Activated CD8-positive, alpha-beta memory T cell treated with anti-CD3 and anti-CD28 coated beads for 36 hours (primary cell): ENCODE results near the gene CAMSAP3. TPM values are rescaled to one million over a fixed set of nuclear protein-coding genes. Genes with fewer than 3 reads are reported as not detected.

Source experiments
- CTCF ChIA-PET: fragments of 350-600 bp; sonication (Branson Sonifier 250); formaldehyde crosslinking; loops from one replicate; lab custom pipeline; 2021; ENCODE audit warnings: antibody characterized with exemption; lab: Charles Lee
- POLR2A ChIA-PET: fragments of 350-600 bp; sonication (Branson Sonifier 250); formaldehyde crosslinking; loops from one replicate; lab custom pipeline; 2021; ENCODE audit warnings: antibody characterized with exemption; lab: Charles Lee
- total RNA-seq, 2 experiments: library from RNA; stranded (reverse); gene quantifications; one replicate each; pipeline ENCODE4 v1.2.3, GENCODE V29; 2021

Gene CAMSAP3
- total RNA-seq, 2 experiments from 2014 or later, result 0.34 to 0.69 TPM

GRCh38 chr19:7622933-7623685 is 27.4 kb downstream of the CAMSAP3 start:
- ChIA-PET CTCF (no interaction called here), POLR2A (no interaction called here)

- ChIA-PET POLR2A (no interaction called here), CTCF (interaction anchor here (1.1 kb wide), 1 partner anchor 176 kb away, joined by 3 read pairs; no protein-coding TSS in a partner anchor)
Observed at GRCh38 chr19:7623725-7624603, 28.3 kb downstream of the CAMSAP3 start.

- ChIA-PET POLR2A (interaction anchor here (0.6 kb wide), 1 partner anchor 310 kb away, joined by 10 read pairs; no protein-coding TSS in a partner anchor), CTCF (interaction anchor here (1.1 kb wide), 1 partner anchor 175 kb away, joined by 3 read pairs; no protein-coding TSS in a partner anchor)
Observed at GRCh38 chr19:7624810-7625209, 29.1 kb downstream of the CAMSAP3 start.

- CTCF ChIA-PET, result interaction anchor here (1.2 kb wide), 1 partner anchor 232 kb away, joined by 3 read pairs; no protein-coding TSS in a partner anchor
- POLR2A ChIA-PET, result no interaction called here
Observed at GRCh38 chr19:7625763-7626372, 30.2 kb downstream of the CAMSAP3 start.

DNA sequence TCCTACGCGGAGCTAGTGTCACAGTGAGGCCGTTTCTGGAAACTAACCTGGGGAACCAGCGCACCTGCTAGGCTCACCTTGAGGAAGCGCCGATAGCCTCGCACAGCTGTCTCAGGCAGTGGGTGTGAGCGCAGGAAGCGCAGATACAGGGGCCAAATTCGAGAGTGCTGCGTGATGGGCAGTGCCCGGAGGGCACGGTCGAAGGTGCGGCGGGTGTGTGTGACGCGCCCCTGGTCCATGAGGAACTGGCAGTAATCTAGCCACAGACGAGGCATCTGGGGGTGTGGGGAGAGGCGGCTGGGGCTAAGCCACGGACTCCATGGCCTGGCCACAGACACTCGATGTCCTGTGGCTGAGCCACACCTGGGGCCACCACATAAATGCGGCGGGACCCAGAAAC is 31.5 kb downstream of the CAMSAP3 start:
- POLR2A ChIA-PET, result no interaction called here
- CTCF ChIA-PET, result interaction anchor here (0.6 kb wide), 2 partner anchors 255 to 633 kb away, joined by 3 read pairs; no protein-coding TSS in a partner anchor

DNA sequence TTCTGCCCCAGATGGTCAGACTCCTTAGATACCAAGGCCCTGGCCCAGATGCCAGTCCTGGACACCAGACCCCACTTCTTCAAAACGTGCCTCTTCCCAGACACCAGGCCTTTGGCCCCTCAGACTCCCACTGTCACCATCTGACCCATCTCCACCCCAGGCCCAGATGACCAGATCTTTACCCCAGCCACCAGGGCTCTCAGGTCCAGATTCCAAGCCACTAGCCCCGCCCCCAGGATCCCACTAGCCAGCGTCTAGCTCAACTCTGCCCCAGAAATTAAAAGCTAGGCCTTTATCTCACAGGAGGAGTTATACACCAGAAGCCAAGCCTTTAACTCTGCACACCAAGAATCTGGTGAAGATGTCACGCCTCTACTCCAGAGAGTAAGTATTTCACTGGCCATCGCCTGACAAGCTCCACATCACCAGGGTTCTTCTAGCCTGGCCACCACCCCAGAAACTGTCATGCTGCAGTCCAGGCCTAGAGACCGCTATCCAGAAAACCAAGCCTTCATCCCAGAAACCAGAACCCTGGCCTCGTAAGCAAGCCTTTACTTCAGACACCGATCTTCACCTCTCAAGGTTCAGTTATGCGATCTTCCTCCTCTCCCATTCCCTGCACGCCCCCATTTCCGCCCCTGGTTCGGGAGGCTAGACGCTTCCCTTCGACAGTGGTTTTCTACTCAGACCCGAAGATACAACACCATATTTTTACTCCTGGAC is 33.1 kb downstream of the CAMSAP3 start:
- ChIA-PET CTCF (interaction anchor here (0.6 to 1.4 kb wide), 3 partner anchors 52 to 236 kb away, joined by 3 to 7 read pairs (median 6); partner anchors contain the start of gene TRAPPC5), POLR2A (interaction anchor here (1.0 kb wide), 2 partner anchors 123 to 235 kb away, joined by 4 to 5 read pairs; no protein-coding TSS in a partner anchor)

- ChIA-PET CTCF (interaction anchor here (0.6 to 1.4 kb wide), 7 partner anchors 9 to 249 kb away, joined by 3 to 7 read pairs (median 4); partner anchors contain the start of gene TRAPPC5), POLR2A (interaction anchor here (0.6 to 1.0 kb wide), 7 partner anchors 24 to 594 kb away, joined by 3 to 6 read pairs (median 4); no protein-coding TSS in a partner anchor)
Observed at GRCh38 chr19:7629347-7630054, 33.8 kb downstream of the CAMSAP3 start, which contains the start of the genes PET100 and XAB2. TSS of gene PET100 (plus strand) at chr19:7629793. CDS start at chr19:7629834, 41 bp downstream. TSS of gene XAB2 (minus strand) at chr19:7629545. CDS start at chr19:7629527, 18 bp downstream.

DNA sequence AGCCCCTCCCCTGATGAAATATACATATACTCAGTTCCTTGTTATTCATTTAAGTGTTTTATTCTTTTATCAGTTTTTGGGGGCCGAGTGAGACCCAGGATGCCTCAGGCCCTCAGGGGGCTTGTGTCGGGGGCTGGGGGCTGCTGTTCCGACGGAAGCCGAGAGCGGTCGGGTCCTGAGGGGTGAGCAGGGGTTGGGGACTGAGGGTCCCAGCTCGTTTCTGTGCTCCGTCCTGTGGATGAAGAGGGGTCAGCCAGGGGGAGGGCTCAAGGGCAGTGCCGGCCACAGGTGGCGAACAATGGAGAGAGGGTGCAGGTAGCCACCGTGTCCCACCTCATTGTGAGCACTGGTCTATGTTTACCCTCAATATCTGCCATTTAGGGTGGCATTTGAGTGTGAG is 35.9 kb downstream of the CAMSAP3 start:
- POLR2A ChIA-PET, result no interaction called here

DNA sequence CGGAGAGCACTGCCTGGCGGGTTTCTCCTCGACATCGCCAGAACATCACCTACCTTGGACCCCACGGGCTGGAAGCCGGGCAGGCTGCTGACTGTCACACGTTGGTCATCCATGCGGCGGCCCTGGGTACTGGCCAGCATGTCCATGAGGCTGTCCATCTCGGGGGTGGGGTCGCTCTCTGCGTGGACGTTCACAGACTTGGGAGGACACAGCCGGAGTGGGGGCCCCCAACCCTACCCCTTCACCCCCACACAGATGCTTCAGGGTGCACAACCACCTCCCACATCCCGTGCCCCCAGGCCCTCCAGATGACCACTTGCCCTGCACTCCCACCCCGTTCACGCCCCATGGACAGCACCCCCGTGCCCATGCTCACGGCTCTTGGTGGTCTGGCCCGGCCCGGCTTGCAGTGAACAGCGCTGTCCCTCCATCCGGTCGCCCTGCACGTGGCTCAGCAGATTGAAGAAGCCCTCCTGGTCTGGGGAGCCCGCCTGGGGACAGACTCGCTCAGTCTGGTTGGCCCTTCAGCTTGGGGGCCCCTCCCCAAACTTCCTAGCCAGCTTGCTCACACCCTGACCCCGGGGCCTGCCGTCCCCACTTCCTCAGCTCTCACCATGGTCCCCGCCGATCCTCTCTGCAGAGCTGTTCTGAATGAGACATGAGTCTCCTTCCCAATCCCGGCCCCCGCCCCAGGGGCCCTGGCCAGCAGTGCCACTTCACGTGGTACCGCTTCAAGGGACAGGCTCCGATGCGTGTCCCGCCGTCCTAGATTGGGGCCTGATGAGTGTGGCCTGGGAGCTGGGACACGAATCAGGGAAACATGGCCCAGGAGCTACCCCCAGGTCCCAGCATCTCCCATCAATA is 36.9 kb downstream of the CAMSAP3 start:
- ChIA-PET POLR2A (no interaction called here), CTCF (no interaction called here)

More for the DNA sequence above, 35.9 kb downstream of the CAMSAP3 start:
- CTCF ChIA-PET, result interaction anchor here (0.6 to 1.5 kb wide), 2 partner anchors 49 to 63 kb away, joined by 3 read pairs; partner anchors contain the start of gene TRAPPC5

DNA sequence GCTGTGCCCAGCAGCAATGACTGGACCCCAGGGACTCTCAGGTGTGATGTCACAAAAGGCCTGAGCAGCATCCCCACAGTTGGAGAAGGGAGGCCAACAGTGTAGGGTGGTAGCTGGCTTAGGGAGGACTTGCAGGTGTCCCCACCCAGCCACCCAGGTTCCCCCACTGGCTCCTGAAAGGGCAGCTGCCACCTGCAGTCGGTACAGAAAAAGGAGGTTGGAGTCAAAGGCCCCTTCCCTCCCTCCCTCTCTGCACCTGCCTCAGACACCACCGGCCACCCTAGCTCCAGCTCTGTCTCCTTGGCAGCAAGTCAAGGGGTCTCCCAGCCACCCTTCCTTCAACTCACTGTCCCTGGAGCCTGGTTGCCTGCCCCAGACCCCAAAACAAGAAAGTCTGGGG is 38.0 kb downstream of the CAMSAP3 start, which contains the start of gene PCP2:
Gene PCP2, minus strand, starts transcription at position 22 of the 400 bp plus-strand sequence. CDS start 262 bp downstream, outside the sequence.
- CTCF ChIA-PET, result no interaction called here
- POLR2A ChIA-PET, result interaction anchor here (0.5 kb wide), 1 partner anchor 948 kb away, joined by 6 read pairs; no protein-coding TSS in a partner anchor

GRCh38 chr19:7635670-7636069 is 40.0 kb downstream of the CAMSAP3 start:
- POLR2A ChIA-PET, result no interaction called here
- CTCF ChIA-PET, result interaction anchor here (1.1 kb wide), 1 partner anchor 15 kb away, joined by 3 read pairs; no protein-coding TSS in a partner anchor

GRCh38 chr19:7636317-7636690 is 40.6 kb downstream of the CAMSAP3 start:
- CTCF ChIA-PET, result interaction anchor here (1.1 kb wide), 1 partner anchor 14 kb away, joined by 3 read pairs; no protein-coding TSS in a partner anchor
- POLR2A ChIA-PET, result no interaction called here

- POLR2A ChIA-PET, result interaction anchor here (0.8 kb wide), 1 partner anchor 15 kb away, joined by 3 read pairs; no protein-coding TSS in a partner anchor
Observed at GRCh38 chr19:7636691-7637373, 41.2 kb downstream of the CAMSAP3 start, which contains the start of gene STXBP2. TSS of gene STXBP2 (plus strand) at chr19:7637110. CDS start at chr19:7637150, 40 bp downstream.

GRCh38 chr19:7637374-7638256 is 42.0 kb downstream of the CAMSAP3 start:
- CTCF ChIA-PET, result interaction anchor here (0.8 to 1.9 kb wide), 3 partner anchors 43 to 216 kb away, joined by 3 to 7 read pairs (median 3); partner anchors contain the start of gene TRAPPC5

More at GRCh38 chr19:7636691-7637373, 41.2 kb downstream of the CAMSAP3 start, which contains the start of gene STXBP2:
- CTCF ChIA-PET, result interaction anchor here (1.9 kb wide), 1 partner anchor 44 kb away, joined by 7 read pairs; the partner anchor contains the start of gene TRAPPC5

More at GRCh38 chr19:7637374-7638256, 42.0 kb downstream of the CAMSAP3 start:
- POLR2A ChIA-PET, result interaction anchor here (0.8 kb wide), 1 partner anchor 14 kb away, joined by 3 read pairs; no protein-coding TSS in a partner anchor
